HL-60 (cell line): ENCODE results near the gene NEIL1.

ENCODE experiments used
- DNase-seq, 2 experiments: peaks; one replicate each; pipeline ENCODE4 v3.0.0-alpha.2; 2010 to 2020; ENCODE audit warnings: low read depth in 1 of 2, low spot score in 1 of 2
- H3K27ac ChIP-seq: fragments of 250-450 bp; sonication (Bioruptor Pico); replicated peaks from 2 replicates; pipeline ENCODE4 v1.5.1; 2020; ENCODE audit warnings: mild to moderate bottlenecking, moderate library complexity
- H3K27me3 ChIP-seq: fragments of 250-450 bp; sonication (Bioruptor Pico); 2 replicates; pipeline ENCODE4 v1.5.1; 2021; ENCODE audit warnings: mild to moderate bottlenecking, moderate library complexity; ENCODE audit not compliant: insufficient read depth, poor library complexity, severe bottlenecking
- H3K4me3 ChIP-seq: replicated peaks from 2 replicates; pipeline ENCODE4 v1.5.1; 2011; ENCODE audit warnings: mild to moderate bottlenecking, control low read depth, low read length; ENCODE audit not compliant: insufficient read depth
- CTCF ChIP-seq: IDR thresholded peaks from one replicate; pipeline ENCODE4 v1.5.1; 2011; ENCODE audit warnings: low read length, control low read depth, inconsistent platforms; ENCODE audit not compliant: insufficient read depth
- GABPA ChIP-seq: IDR thresholded peaks from 2 replicates; pipeline ENCODE4 v1.6.1; 2012; ENCODE audit warnings: low read depth
- POLR2AphosphoS5 ChIP-seq: IDR thresholded peaks from 2 replicates; pipeline ENCODE4 v1.6.1; 2012; ENCODE audit warnings: low read depth
- REST ChIP-seq: IDR thresholded peaks from 2 replicates; pipeline ENCODE4 v1.6.1; 2012; ENCODE audit warnings: low read depth; ENCODE audit not compliant: insufficient replicate concordance
- SPI1 ChIP-seq: IDR thresholded peaks from 2 replicates; pipeline ENCODE4 v1.6.1; 2012; ENCODE audit warnings: low read depth, mild to moderate bottlenecking, borderline replicate concordance

The NEIL1 gene

GRCh38 chr15:75364881-75365280 is 18.0 kb downstream of the NEIL1 start:
- Histone ChIP-seq H3K4me3 (no peak overlapping the region), H3K27ac (no peak overlapping the region), H3K27me3 (no peaks in the 10 kb centered on the region)
- TF ChIP-seq GABPA (no peak), SPI1 (no peak), CTCF (no peak), POLR2AphosphoS5 (no peak), REST (no peak)
- no peak for DNase-seq

DNA sequence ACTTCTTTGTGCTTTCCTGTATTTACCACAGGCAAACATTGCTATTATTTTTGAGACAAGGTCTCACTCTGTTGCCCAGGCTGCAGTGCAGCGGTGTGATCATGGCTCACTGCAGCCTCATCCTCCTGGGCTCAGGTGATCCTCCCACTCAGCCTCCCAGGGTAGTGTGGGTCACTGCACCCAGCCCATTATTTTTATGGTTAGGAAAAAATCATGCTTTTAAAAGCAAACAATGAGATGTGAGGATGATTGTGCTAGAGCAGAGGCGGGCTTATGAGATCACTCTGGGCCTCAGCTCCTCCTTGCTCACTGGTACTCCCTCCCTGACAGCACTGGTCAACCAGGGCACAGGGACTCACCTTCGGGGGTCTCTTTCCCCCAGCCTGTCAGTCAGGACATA is 19.3 kb downstream of the NEIL1 start:
- Histone ChIP-seq H3K27ac (no peak overlapping the region), H3K27me3 (no peaks in the 10 kb centered on the region), H3K4me3 (no peak overlapping the region)
- no peak for TF ChIP-seq CTCF
- TF ChIP-seq REST = no peak
- TF ChIP-seq SPI1 = no peak
- no peak for TF ChIP-seq POLR2AphosphoS5
- no peak for DNase-seq

- Histone ChIP-seq H3K27ac (no peak overlapping the region), H3K4me3 (no peak overlapping the region), H3K27me3 (no peaks in the 10 kb centered on the region)
- no peak for TF ChIP-seq POLR2AphosphoS5
- no peak for TF ChIP-seq REST
- TF ChIP-seq SPI1 = no peak
- TF ChIP-seq CTCF = no peak
- no peak for TF ChIP-seq GABPA
- DNase-seq = no peak
Measured at GRCh38 chr15:75367006-75367405, 20.2 kb downstream of the NEIL1 start.
